GM13977 (cell line): Measurements from ENCODE around the gene KRTAP19-7.

Experiments used
- DNase-seq: peaks from one replicate; pipeline ENCODE4 v3.0.0; 2012; ENCODE audit warnings: low spot score
- CTCF ChIP-seq: IDR thresholded peaks from 2 replicates; pipeline ENCODE4 v1.5.1; 2012; ENCODE audit warnings: mild to moderate bottlenecking, control low read depth; ENCODE audit not compliant: insufficient read depth; ENCODE audit errors: extremely low read depth, missing control alignments
- in situ Hi-C: fragments of 300-500 bp; cut with MboI; formaldehyde crosslinking; loops from one replicate; pipeline ENCODE4 v1.12.0; 2022; ENCODE audit warnings: low sequenced_read_pairs, low pct_unique_long_range_greater_than_20kb, mixed read lengths, inconsistent platforms; ENCODE audit not compliant: unreplicated experiment

KRTAP19-7 gene

GRCh38 chr21:30561264-30561895, at the start of gene KRTAP19-7:
TSS of gene KRTAP19-7 (minus strand) at chr21:30561314. CDS start at chr21:30561289, 25 bp downstream.
- in situ Hi-C loops: no loop called here
- no peak for DNase-seq
- TF ChIP-seq CTCF: no peak

- in situ Hi-C loops: loop anchor here (25.0 kb wide), 1 partner anchor 106 kb away; the partner anchor contains the start of gene KRTAP21-3
- no peak for TF ChIP-seq CTCF
- no peak for DNase-seq
Observed at GRCh38 chr21:30605968-30606367, 44.9 kb upstream of the KRTAP19-7 start.

- in situ Hi-C loops: loop anchor here (25.0 kb wide), 1 partner anchor 112 kb away; the partner anchor contains the start of gene KRTAP21-3
- no peak for TF ChIP-seq CTCF
- DNase-seq: no peak
Observed at GRCh38 chr21:30600787-30601186, 39.7 kb upstream of the KRTAP19-7 start, which contains the start of gene KRTAP22-1. TSS of gene KRTAP22-1 (plus strand) at chr21:30601087.

- TF ChIP-seq CTCF: no peak
- no peak for DNase-seq
- in situ Hi-C loops: no loop called here
Observed at GRCh38 chr21:30598802-30599201, 37.7 kb upstream of the KRTAP19-7 start, which contains the start of gene KRTAP6-2. TSS of gene KRTAP6-2 (minus strand) at chr21:30598902. CDS start at chr21:30598874, 28 bp downstream.

- DNase-seq: no peak
- TF ChIP-seq CTCF: no peak
- in situ Hi-C loops: no loop called here
Observed at GRCh38 chr21:30592140-30592539, 31.0 kb upstream of the KRTAP19-7 start, which contains the start of gene KRTAP6-3. TSS of gene KRTAP6-3 (plus strand) at chr21:30592440. CDS start at chr21:30592446, 6 bp downstream.

GRCh38 chr21:30590297-30590696, 29.2 kb upstream of the KRTAP19-7 start, which contains the start of gene KRTAP22-2:
TSS of gene KRTAP22-2 (minus strand) at chr21:30590397.
- in situ Hi-C loops: no loop called here
- DNase-seq: no peak
- TF ChIP-seq CTCF: no peak
